H1 (cell line): ENCODE results near the gene KERA. TPM values are rescaled to one million over a fixed set of nuclear protein-coding genes. Genes with fewer than 3 reads are reported as not detected.

Experiments
- CTCF ChIA-PET: fragments of 300-600 bp; sonication (Branson Sonifier 250); formaldehyde crosslinking; loops from one replicate; lab custom pipeline; 2021; ENCODE audit not compliant: partially characterized antibody; lab: Charles Lee
- POLR2A ChIA-PET: fragments of 300-600 bp; sonication (Branson Sonifier 250); formaldehyde crosslinking; loops from one replicate; lab custom pipeline; 2021; ENCODE audit warnings: inconsistent platforms; ENCODE audit not compliant: partially characterized antibody; lab: Charles Lee
- DNase-seq, 2 experiments: peaks; one replicate each; pipeline versions ENCODE4 v3.0.0 to v3.0.0-alpha.2; 2010 to 2022; ENCODE audit warnings: low spot score in 2 of 2, low read depth in 1 of 2, mixed read lengths in 1 of 2
- FAIRE-seq: peaks from 2 replicates; lab custom pipeline; 2011; peaks lifted over from hg19 to GRCh38; lab: Jason Lieb, UNC
- H2AFZ ChIP-seq: 2 replicates; pipeline ENCODE4 v1.8.1; 2012; ENCODE audit warnings: low read length, inconsistent platforms
- H2AK5ac ChIP-seq: 2 replicates; pipeline ENCODE4 v1.6.1; 2013; ENCODE audit warnings: low read depth, low read length
- H2BK120ac ChIP-seq: replicated peaks from 2 replicates; pipeline ENCODE3; 2013; ENCODE audit warnings: low read depth, low read length, inconsistent platforms
- H2BK12ac ChIP-seq: 2 replicates; pipeline ENCODE4 v1.6.1; 2013; ENCODE audit warnings: low read depth, low read length
- H2BK15ac ChIP-seq: 2 replicates; pipeline ENCODE4 v1.6.1; 2013; ENCODE audit warnings: low read length
- H2BK20ac ChIP-seq: 2 replicates; pipeline ENCODE4 v1.6.1; 2013; ENCODE audit warnings: low read length
- H2BK5ac ChIP-seq: 2 replicates; pipeline ENCODE4 v1.6.1; 2013; ENCODE audit warnings: low read depth, low read length
- H3K14ac ChIP-seq: 2 replicates; pipeline ENCODE4 v1.6.1; 2013; ENCODE audit warnings: inconsistent platforms; ENCODE audit not compliant: insufficient read length
- H3K18ac ChIP-seq: 2 replicates; pipeline ENCODE4 v1.6.1; 2013; ENCODE audit warnings: low read length; ENCODE audit errors: extremely low read depth
- H3K23ac ChIP-seq: 2 replicates; pipeline ENCODE4 v1.6.1; 2013; ENCODE audit warnings: inconsistent platforms; ENCODE audit not compliant: insufficient read length
- H3K23me2 ChIP-seq: 2 replicates; pipeline ENCODE4 v1.6.1; 2013; ENCODE audit warnings: low read depth, low read length
- H3K27ac ChIP-seq: 2 replicates; pipeline ENCODE4 v1.6.1; 2011; ENCODE audit warnings: low read depth, low read length, inconsistent platforms
- H3K27me3 ChIP-seq, 4 experiments: replicated peaks in 1 of 4; 1 replicate in 1 of 4; 2 replicates in 3 of 4; pipeline versions ENCODE4 v1.6.1 to v1.8.1; 2011 to 2013; ENCODE audit warnings: low read length in 3 of 4, mild to moderate bottlenecking in 3 of 4, inconsistent platforms in 2 of 4, mixed read lengths in 2 of 4, moderate library complexity in 1 of 4; ENCODE audit not compliant: control insufficient read depth in 3 of 4, insufficient read depth in 3 of 4; ENCODE audit errors: extremely low read depth in 1 of 4
- H3K36me3 ChIP-seq, 4 experiments: 2 replicates each; pipeline versions ENCODE4 v1.6.1 to v1.8.1; 2011 to 2013; ENCODE audit warnings: mild to moderate bottlenecking in 4 of 4, low read length in 3 of 4, moderate library complexity in 2 of 4, control low read depth in 1 of 4, inconsistent platforms in 1 of 4; ENCODE audit not compliant: insufficient read depth in 4 of 4, control insufficient read depth in 2 of 4
- H3K4ac ChIP-seq: replicated peaks from 2 replicates; pipeline ENCODE3; 2013; ENCODE audit warnings: low read length, low read depth, mixed read lengths, inconsistent platforms; ENCODE audit not compliant: insufficient read length
- H3K4me1 ChIP-seq, 4 experiments: replicated peaks in 1 of 4; 1 replicate in 1 of 4; 2 replicates in 3 of 4; pipeline versions ENCODE4 v1.6.1 to v1.8.1; 2011 to 2013; ENCODE audit warnings: low read length in 3 of 4, inconsistent platforms in 2 of 4, mixed read lengths in 1 of 4; ENCODE audit not compliant: insufficient read depth in 4 of 4, control insufficient read depth in 3 of 4
- H3K4me2 ChIP-seq, 2 experiments: 2 replicates each; pipeline versions ENCODE4 v1.6.1 to v1.8.1; 2011 to 2013; ENCODE audit warnings: low read depth in 2 of 2, low read length in 2 of 2, control low read depth in 1 of 2, inconsistent platforms in 1 of 2, mild to moderate bottlenecking in 1 of 2; ENCODE audit not compliant: insufficient read depth in 1 of 2
- H3K4me3 ChIP-seq, 4 experiments: fragments of 200-600, 300-600 bp in 1 of 4; sonication (generic), shearing (Covaris generic), sonication (Bioruptor Twin) in 1 of 4; 2 replicates each; pipeline versions ENCODE4 v1.5.1 to v1.8.1; 2011 to 2016; ENCODE audit warnings: low read length in 4 of 4, low read depth in 3 of 4, control low read depth in 2 of 4, inconsistent platforms in 2 of 4, mild to moderate bottlenecking in 2 of 4, mixed read lengths in 1 of 4, moderate library complexity in 1 of 4; ENCODE audit not compliant: insufficient read depth in 2 of 4; ENCODE audit errors: extremely low read depth in 1 of 4
- H3K56ac ChIP-seq: replicated peaks from 2 replicates; pipeline ENCODE3; 2013; ENCODE audit warnings: low read depth, mild to moderate bottlenecking, mixed read lengths, low read length, inconsistent platforms; ENCODE audit not compliant: insufficient read length
- H3K79me1 ChIP-seq: 2 replicates; pipeline ENCODE4 v1.6.1; 2013; ENCODE audit warnings: low read depth, low read length, control low read depth
- H3K79me2 ChIP-seq, 2 experiments: 2 replicates each; pipeline versions ENCODE4 v1.6.1 to v1.8.1; 2012 to 2013; ENCODE audit warnings: low read length in 2 of 2, mild to moderate bottlenecking in 2 of 2, inconsistent platforms in 1 of 2; ENCODE audit not compliant: insufficient read depth in 2 of 2, control insufficient read depth in 1 of 2
- H3K9ac ChIP-seq, 4 experiments: replicated peaks in 1 of 4; 1 replicate in 1 of 4; 2 replicates in 3 of 4; pipeline versions ENCODE4 v1.6.1 to v1.8.1; 2011 to 2013; ENCODE audit warnings: low read depth in 3 of 4, low read length in 3 of 4, control low read depth in 2 of 4, mild to moderate bottlenecking in 2 of 4, moderate library complexity in 2 of 4, inconsistent platforms in 1 of 4; ENCODE audit errors: extremely low read depth in 1 of 4
- H3K9me3 ChIP-seq, 2 experiments: 2 replicates each; pipeline versions ENCODE4 v1.6.1 to v1.8.1; 2012 to 2013; ENCODE audit warnings: mild to moderate bottlenecking in 2 of 2, moderate library complexity in 2 of 2, control low read depth in 1 of 2, inconsistent platforms in 1 of 2, low read depth in 1 of 2, low read length in 1 of 2, mixed read lengths in 1 of 2; ENCODE audit not compliant: insufficient read depth in 2 of 2
- H4K20me1 ChIP-seq, 2 experiments: replicated peaks in 1 of 2; 2 replicates each; pipeline versions ENCODE3 to v1.8.1; 2011 to 2013; ENCODE audit warnings: inconsistent platforms in 2 of 2, low read length in 2 of 2, mild to moderate bottlenecking in 1 of 2; ENCODE audit not compliant: insufficient read depth in 2 of 2, control insufficient read depth in 1 of 2
- H4K5ac ChIP-seq: 2 replicates; pipeline ENCODE4 v1.6.1; 2013; ENCODE audit warnings: low read length, low read depth, mixed read lengths, inconsistent platforms; ENCODE audit not compliant: insufficient read length
- H4K8ac ChIP-seq: 2 replicates; pipeline ENCODE4 v1.8.0; 2013; ENCODE audit warnings: mild to moderate bottlenecking, moderate library complexity, low read length, inconsistent platforms; ENCODE audit not compliant: insufficient read depth; ENCODE audit errors: extremely low read depth
- H4K91ac ChIP-seq: replicated peaks from 2 replicates; pipeline ENCODE3; 2013; ENCODE audit warnings: low read length, mixed read lengths, inconsistent platforms; ENCODE audit not compliant: insufficient read length
- ASH2L ChIP-seq: fragments of 200-600, 300-600 bp; sonication (generic); IDR thresholded peaks from one replicate; pipeline ENCODE4 v1.7.1; 2017; ENCODE audit warnings: low read length
- FOSL1 ChIP-seq: IDR thresholded peaks from 2 replicates; pipeline ENCODE4 v1.6.1; 2011; ENCODE audit warnings: mild to moderate bottlenecking, low read depth, low read length, moderate library complexity; ENCODE audit not compliant: insufficient read depth
- HDAC2 ChIP-seq, 2 experiments: fragments of 300-600 bp in 1 of 2; sonication (generic) in 1 of 2; IDR thresholded peaks; 2 replicates each; pipeline ENCODE4 v1.6.1; 2011 to 2012; ENCODE audit warnings: low read depth in 2 of 2, low read length in 2 of 2, mild to moderate bottlenecking in 2 of 2, moderate library complexity in 2 of 2, borderline replicate concordance in 1 of 2, inconsistent platforms in 1 of 2
- NRF1 ChIP-seq: IDR thresholded peaks from 2 replicates; pipeline ENCODE4 v1.6.1; 2011; ENCODE audit warnings: mild to moderate bottlenecking, low read depth, low read length, improper control_type of control experiment
- TAF1 ChIP-seq: IDR thresholded peaks from 2 replicates; pipeline ENCODE4 v1.6.1; 2011; ENCODE audit warnings: mild to moderate bottlenecking, low read depth, low read length
- polyA plus RNA-seq, 7 experiments: library from polyadenylated mRNA; depleted of rRNA in 3 of 7; stranded (reverse) in 5 of 7; unstranded in 2 of 7; fragments of >200 nt in 5 of 7; fragments of 200-250 nt in 2 of 7; gene quantifications; 1 replicate in 5 of 7; 2 replicates in 1 of 7; 4 replicates in 1 of 7; pipeline versions ENCODE4 v1.2.1 to v1.2.3, GENCODE V29; 2011 to 2013; ENCODE audit warnings: missing spikeins in 2 of 7, mixed read lengths in 2 of 7
- total RNA-seq: library from RNA; stranded (reverse); fragmentation: NEBNext Ultra II Directional; extraction: Animal tissue kit (Norgen Biotek cat#: 25700); gene quantifications from 2 replicates; pipeline ENCODE4 v1.2.1, GENCODE V29; 2021

KERA gene
- total and polyA plus RNA-seq, 2 of the 8 experiments (the other 6 are each of a cell fraction or from before 2014, with no cell fraction given) = not detected

GRCh38 chr12:91098461-91098860, 40.6 kb upstream of the KERA start:
- Histone ChIP-seq H2AFZ (no peak overlapping the region), H4K5ac (no peak overlapping the region), H2AK5ac (no peak overlapping the region)

More at GRCh38 chr12:91098461-91098860, 40.6 kb upstream of the KERA start:
- no peak overlapping the region for H4K8ac ChIP-seq
- no peak overlapping the region for H3K27ac ChIP-seq
- H3K9me3 ChIP-seq = no peaks in the 10 kb centered on the region
- H3K4me1 ChIP-seq = no peaks in the 10 kb centered on the region
- TF ChIP-seq TAF1 = no peak
- TF ChIP-seq ASH2L = no peak
- no peak for TF ChIP-seq NRF1
- TF ChIP-seq FOSL1 = no peak
- TF ChIP-seq HDAC2 (IDR thresholded peaks at IDR 0.05; ENCODE audit: borderline replicate concordance in 1 of 2, low read depth in 2 of 2, low read length in 2 of 2) = no peak
- no peaks in the 10 kb centered on the region for H3K79me2 ChIP-seq
- DNase-seq = no peak
- no peaks in the 10 kb centered on the region for H3K27me3 ChIP-seq
- H4K20me1 ChIP-seq = no peaks in the 10 kb centered on the region
- H3K9ac ChIP-seq = no peak overlapping the region
- no peak overlapping the region for H3K4me3 ChIP-seq
- H2BK120ac ChIP-seq = no peak overlapping the region
- ChIA-PET CTCF (interaction anchor here (3.5 kb wide), 1 partner anchor 10 kb away, joined by 21 read pairs; no protein-coding TSS in a partner anchor), POLR2A (no interaction called here)
- H3K36me3 ChIP-seq = no peaks in the 10 kb centered on the region
- no peak overlapping the region for H2BK15ac ChIP-seq
- no peaks in the 10 kb centered on the region for H3K23me2 ChIP-seq
- H3K56ac ChIP-seq = no peak overlapping the region
- H2BK5ac ChIP-seq = no peak overlapping the region
- H3K4me2 ChIP-seq = no peak overlapping the region
- no peak overlapping the region for H4K91ac ChIP-seq
- no peaks in the 10 kb centered on the region for H3K79me1 ChIP-seq
- no peak overlapping the region for H2BK12ac ChIP-seq
- FAIRE-seq = no peak
- H3K23ac ChIP-seq = no peak overlapping the region
- no peak overlapping the region for H3K18ac ChIP-seq
- H3K4ac ChIP-seq = no peak overlapping the region
- H2BK20ac ChIP-seq = no peak overlapping the region
- H3K14ac ChIP-seq = no peak overlapping the region
